GM12873 (cell line): ENCODE results near the gene IQSEC1.

Experiments used
- CTCF ChIP-seq: IDR thresholded peaks from 2 replicates; pipeline ENCODE4 v1.5.1; 2012; ENCODE audit warnings: low read depth, mild to moderate bottlenecking, moderate library complexity, low read length, control low read depth; ENCODE audit not compliant: insufficient read depth; ENCODE audit errors: missing control alignments

The IQSEC1 gene

GRCh38 chr3:12946251-12946648 lies 127.0 kb downstream of the IQSEC1 start:
- TF ChIP-seq CTCF = no peak

- no peak for TF ChIP-seq CTCF
Measured at GRCh38 chr3:12944849-12945248, 128.4 kb downstream of the IQSEC1 start.

- no peak for TF ChIP-seq CTCF
Measured at GRCh38 chr3:12944413-12944812, 128.8 kb downstream of the IQSEC1 start.

GRCh38 chr3:12943124-12944021 lies 129.9 kb downstream of the IQSEC1 start:
- no peak for TF ChIP-seq CTCF

- TF ChIP-seq CTCF = no peak
Measured at GRCh38 chr3:12941495-12942023, 131.7 kb downstream of the IQSEC1 start.

- no peak for TF ChIP-seq CTCF
Measured at GRCh38 chr3:12940854-12941253, 132.4 kb downstream of the IQSEC1 start.

- no peak for TF ChIP-seq CTCF
Measured at GRCh38 chr3:12939137-12939536, 134.1 kb downstream of the IQSEC1 start.
